ENCODE results near the gene LAMA2. TPM values are rescaled to one million over a fixed set of nuclear protein-coding genes. Genes with fewer than 3 reads are reported as not detected.

The LAMA2 gene
- total and polyA plus RNA-seq, 2 of the 13 experiments (the other 11 are each of a cell fraction or from before 2014, with no cell fraction given) = 0.11 to 0.28 TPM

DNA sequence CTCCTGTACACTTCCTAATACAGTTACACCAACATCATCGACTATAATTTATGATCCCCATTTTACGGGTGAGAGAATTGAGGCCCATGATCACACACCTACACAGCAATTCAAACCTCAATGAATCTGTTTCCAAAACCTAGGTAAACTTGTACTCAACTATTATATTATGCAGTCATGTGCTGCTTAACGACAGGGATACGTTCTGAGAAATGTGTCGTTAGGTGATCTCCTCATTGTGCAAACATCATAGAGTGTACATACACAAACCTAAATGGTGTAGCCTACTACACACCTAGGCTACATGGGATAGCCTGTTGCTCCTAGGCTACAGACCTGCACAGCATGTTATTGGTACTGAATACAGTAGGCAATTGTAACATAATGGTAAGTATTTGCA lies 441.4 kb downstream of the LAMA2 start (continued):
- TF ChIP-seq, protein P1, sequence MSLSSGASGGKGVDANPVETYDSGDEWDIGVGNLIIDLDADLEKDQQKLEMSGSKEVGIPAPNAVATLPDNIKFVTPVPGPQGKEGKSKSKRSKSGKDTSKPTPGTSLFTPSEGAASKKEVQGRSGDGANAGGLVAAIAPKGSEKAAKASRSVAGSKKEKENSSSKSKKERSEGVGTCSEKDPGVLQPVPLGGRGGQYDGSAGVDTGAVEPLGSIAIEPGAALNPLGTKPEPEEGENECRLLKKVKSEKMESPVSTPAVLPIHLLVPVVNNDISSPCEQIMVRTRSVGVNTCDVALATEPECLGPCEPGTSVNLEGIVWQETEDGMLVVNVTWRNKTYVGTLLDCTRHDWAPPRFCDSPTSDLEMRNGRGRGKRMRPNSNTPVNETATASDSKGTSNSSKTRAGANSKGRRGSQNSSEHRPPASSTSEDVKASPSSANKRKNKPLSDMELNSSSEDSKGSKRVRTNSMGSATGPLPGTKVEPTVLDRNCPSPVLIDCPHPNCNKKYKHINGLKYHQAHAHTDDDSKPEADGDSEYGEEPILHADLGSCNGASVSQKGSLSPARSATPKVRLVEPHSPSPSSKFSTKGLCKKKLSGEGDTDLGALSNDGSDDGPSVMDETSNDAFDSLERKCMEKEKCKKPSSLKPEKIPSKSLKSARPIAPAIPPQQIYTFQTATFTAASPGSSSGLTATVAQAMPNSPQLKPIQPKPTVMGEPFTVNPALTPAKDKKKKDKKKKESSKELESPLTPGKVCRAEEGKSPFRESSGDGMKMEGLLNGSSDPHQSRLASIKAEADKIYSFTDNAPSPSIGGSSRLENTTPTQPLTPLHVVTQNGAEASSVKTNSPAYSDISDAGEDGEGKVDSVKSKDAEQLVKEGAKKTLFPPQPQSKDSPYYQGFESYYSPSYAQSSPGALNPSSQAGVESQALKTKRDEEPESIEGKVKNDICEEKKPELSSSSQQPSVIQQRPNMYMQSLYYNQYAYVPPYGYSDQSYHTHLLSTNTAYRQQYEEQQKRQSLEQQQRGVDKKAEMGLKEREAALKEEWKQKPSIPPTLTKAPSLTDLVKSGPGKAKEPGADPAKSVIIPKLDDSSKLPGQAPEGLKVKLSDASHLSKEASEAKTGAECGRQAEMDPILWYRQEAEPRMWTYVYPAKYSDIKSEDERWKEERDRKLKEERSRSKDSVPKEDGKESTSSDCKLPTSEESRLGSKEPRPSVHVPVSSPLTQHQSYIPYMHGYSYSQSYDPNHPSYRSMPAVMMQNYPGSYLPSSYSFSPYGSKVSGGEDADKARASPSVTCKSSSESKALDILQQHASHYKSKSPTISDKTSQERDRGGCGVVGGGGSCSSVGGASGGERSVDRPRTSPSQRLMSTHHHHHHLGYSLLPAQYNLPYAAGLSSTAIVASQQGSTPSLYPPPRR (CRISPR knock-in tag; IDR thresholded peaks at IDR 0.05; ENCODE audit: borderline replicate concordance) = no peak
- TF ChIP-seq JUNB (CRISPR knock-in tag; IDR thresholded peaks at IDR 0.05; ENCODE audit: borderline replicate concordance) = no peak

DNA sequence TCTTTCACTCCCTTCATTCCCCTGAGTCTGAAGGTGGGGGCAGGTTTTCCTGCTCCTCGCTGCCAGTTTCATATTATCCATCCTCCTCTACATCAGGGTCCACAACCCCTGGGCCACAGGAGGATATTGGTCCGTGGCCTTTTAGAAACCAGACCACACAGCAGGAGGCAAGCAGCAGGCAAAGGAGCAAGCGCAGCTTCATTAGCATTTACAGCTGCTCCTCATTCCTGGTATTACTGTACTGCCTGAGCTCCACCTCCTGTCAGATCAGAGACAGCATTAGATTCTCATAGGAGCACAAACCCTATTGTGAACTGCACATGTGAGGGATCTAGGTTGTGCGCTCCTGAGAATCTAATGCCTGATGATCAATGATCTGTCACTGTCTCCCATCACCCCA lies 446.7 kb downstream of the LAMA2 start:
- no TSS peak for BruUV-seq (replicated peaks)
- H3K9ac ChIP-seq (ENCODE audit: insufficient read depth, low read depth, low read length) = no peak overlapping the region
- DNase-seq (ENCODE audit: low spot score) (no peak), ATAC-seq (no peak), FAIRE-seq (no peak)
- H3K27ac ChIP-seq (ENCODE audit: extremely low read length, insufficient read depth, low read length) = no peak overlapping the region
- peaks cover 0 to 5% of the 10 kb centered on the region in 2 experiments; a peak in 1 of 5 replicates for H3K27me3 ChIP-seq (ENCODE audit: control insufficient read depth in 1 of 2, insufficient read depth in 2 of 2, low read length in 2 of 2)
- H2AFZ ChIP-seq (ENCODE audit: low read length) = no peak overlapping the region
- no peak overlapping the region for H3K4me3 ChIP-seq (replicated peaks in 1 of 3; ENCODE audit: insufficient read depth in 1 of 3, low read depth in 2 of 3, low read length in 3 of 3)
- TF ChIP-seq, protein P2, sequence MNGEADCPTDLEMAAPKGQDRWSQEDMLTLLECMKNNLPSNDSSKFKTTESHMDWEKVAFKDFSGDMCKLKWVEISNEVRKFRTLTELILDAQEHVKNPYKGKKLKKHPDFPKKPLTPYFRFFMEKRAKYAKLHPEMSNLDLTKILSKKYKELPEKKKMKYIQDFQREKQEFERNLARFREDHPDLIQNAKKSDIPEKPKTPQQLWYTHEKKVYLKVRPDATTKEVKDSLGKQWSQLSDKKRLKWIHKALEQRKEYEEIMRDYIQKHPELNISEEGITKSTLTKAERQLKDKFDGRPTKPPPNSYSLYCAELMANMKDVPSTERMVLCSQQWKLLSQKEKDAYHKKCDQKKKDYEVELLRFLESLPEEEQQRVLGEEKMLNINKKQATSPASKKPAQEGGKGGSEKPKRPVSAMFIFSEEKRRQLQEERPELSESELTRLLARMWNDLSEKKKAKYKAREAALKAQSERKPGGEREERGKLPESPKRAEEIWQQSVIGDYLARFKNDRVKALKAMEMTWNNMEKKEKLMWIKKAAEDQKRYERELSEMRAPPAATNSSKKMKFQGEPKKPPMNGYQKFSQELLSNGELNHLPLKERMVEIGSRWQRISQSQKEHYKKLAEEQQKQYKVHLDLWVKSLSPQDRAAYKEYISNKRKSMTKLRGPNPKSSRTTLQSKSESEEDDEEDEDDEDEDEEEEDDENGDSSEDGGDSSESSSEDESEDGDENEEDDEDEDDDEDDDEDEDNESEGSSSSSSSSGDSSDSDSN (CRISPR knock-in tag; IDR thresholded peaks at IDR 0.05) = no peak
- no peak for TF ChIP-seq ZNF382 (CRISPR knock-in tag; IDR thresholded peaks at IDR 0.05; ENCODE audit: borderline replicate concordance)
- no peak for TF ChIP-seq ZNF205 (CRISPR knock-in tag; IDR thresholded peaks at IDR 0.05)
- TF ChIP-seq, protein P3, sequence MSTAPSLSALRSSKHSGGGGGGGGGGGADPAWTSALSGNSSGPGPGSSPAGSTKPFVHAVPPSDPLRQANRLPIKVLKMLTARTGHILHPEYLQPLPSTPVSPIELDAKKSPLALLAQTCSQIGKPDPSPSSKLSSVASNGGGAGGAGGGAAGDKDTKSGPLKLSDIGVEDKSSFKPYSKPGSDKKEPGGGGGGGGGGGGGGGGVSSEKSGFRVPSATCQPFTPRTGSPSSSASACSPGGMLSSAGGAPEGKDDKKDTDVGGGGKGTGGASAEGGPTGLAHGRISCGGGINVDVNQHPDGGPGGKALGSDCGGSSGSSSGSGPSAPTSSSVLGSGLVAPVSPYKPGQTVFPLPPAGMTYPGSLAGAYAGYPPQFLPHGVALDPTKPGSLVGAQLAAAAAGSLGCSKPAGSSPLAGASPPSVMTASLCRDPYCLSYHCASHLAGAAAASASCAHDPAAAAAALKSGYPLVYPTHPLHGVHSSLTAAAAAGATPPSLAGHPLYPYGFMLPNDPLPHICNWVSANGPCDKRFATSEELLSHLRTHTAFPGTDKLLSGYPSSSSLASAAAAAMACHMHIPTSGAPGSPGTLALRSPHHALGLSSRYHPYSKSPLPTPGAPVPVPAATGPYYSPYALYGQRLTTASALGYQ (CRISPR knock-in tag; IDR thresholded peaks at IDR 0.05) = no peak
- TF ChIP-seq SP1 (IDR thresholded peaks at IDR 0.05) = no peak
- no peak for TF ChIP-seq SP1 (CRISPR knock-in tag; IDR thresholded peaks at IDR 0.05)
- H3K4me2 ChIP-seq (ENCODE audit: low read depth, low read length) = no peak overlapping the region
- ChIA-PET POLR2A (no interaction called here), CTCF (ENCODE audit: low intra/inter-chr PET ratio, low total read pairs) (no interaction called here)
- intact Hi-C loops (cut with micrococcal nuclease; ENCODE audit: unreplicated experiment) = no loop called here
- H3K36me3 ChIP-seq (replicated peaks in 1 of 2; ENCODE audit: control insufficient read depth in 1 of 2, insufficient read depth in 2 of 2, low read length in 2 of 2) = no peaks in the 10 kb centered on the region
- WGBS (ENCODE audit: low lambda C conversion rate) = 23% methylated on average over 4 of the region's 4 CpGs
- in situ Hi-C loops (cut with HindIII; ENCODE audit: extremely low pct_ligation_motif_present, low pct_unique_long_range_greater_than_20kb) = no loop called here
- no peaks in the 10 kb centered on the region for H3K4me1 ChIP-seq (ENCODE audit: insufficient read depth, low read length)
- no peaks in the 10 kb centered on the region for H3K9me3 ChIP-seq (ENCODE audit: low read length)
- no peaks in the 10 kb centered on the region for H4K20me1 ChIP-seq (ENCODE audit: insufficient read depth, low read length)
- H3K79me2 ChIP-seq (ENCODE audit: insufficient read depth, low read length) = no peaks in the 10 kb centered on the region

All from HepG2 (cell line).